GM18517 (cell line): Measurements from ENCODE around the gene CACNA1B.

Experiments used
- ATAC-seq: cut with Tn5 transposase; IDR thresholded peaks from one replicate; pipeline ENCODE4 v1.9.1; 2021; ENCODE audit warnings: mild to moderate bottlenecking, moderate library complexity; ENCODE audit not compliant: unreplicated experiment

CACNA1B gene

DNA sequence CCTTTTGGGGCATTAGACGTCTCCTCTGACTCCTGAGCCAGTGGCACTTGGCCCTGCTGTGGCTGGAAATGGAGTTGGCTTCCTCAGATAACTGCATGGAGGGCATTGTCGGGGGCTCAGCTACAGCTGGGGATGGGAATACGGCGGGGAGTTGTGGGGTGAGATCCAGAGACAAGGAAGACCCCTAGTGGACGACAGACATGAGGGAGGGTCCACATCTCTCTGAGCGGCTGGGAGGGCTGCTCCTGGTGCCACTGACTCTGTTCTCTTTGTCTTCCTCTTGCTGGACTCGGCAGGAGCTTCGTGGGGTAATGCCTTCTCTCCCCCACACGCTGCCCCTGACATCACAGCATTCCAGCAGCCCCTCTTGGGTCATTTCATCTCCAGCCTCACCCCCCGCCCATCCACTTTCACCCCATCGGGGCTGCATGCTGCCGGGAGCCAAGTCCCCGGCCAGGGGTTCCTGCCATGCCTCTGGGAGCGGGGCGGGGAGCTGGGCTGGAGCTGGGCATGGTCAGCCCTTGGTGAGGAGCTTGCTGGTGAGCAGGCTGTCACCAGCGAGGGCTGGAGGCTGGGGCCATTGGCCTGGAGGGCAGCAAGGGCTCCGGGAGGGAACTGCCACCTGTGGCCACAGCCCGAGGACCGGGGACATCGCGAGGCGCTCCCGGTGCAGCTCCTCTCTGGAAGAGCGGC, 172.3 kb downstream of the CACNA1B start:
- no peak for ATAC-seq

DNA sequence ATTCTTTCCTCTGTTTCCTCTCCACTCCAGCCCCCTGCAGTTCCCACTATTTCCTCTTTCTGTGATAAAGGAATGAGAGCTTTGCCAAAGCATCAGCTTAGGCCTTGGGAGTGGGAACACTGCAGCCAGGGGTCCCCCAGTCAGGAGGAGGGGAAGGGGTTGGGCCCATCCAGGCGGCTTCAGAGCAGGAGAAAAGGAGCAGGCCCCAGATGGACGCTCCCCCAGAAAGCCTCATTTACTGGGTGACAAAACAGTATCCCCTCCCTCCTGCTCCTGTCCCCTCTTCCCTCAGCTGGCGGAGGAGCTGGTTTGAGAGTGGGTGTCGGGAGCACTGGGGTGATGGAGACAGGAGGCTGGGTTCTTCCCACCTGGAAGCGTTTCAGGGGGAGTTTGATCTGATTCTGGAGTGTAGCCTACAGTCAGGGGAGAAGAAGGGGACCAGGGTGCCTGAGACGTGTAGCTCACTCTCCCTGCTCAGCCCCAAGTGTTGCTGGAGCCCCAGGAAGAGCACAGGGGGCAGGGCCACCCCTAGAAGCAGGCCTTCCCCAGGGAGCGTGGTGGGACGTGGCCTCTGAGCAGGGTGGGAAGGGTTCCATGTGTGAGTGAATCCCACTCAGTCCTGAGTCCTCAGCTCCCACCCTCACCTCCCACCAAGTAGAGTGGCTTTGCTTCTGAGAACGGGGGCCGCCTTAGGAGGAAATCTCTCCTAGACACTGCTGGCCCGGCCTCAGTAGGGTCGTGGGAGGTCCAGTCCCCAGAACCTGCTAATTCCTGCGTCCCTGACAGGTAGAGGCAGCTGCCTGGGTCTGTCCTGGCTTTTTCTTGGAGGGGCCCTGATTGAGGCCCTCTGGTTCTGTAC, 173.1 kb downstream of the CACNA1B start:
- no peak for ATAC-seq

- no peak for ATAC-seq
Observed at GRCh38 chr9:138051586-138052321, 174.2 kb downstream of the CACNA1B start.

DNA sequence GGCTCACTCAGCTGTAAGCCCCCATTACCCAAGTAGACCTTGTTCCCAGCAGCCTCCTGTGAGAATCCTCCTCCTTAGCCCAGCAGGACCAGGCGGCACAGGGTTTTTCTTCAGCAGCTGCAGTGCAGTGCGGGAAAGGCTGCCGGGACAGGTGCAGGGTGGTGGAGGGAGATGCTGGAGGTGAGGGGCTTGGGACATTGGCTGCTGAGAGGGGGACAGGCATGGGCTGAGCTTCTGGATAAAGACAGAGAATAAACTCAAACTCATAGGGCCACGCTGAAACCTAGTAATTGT, 174.7 kb downstream of the CACNA1B start:
- ATAC-seq = no peak

DNA sequence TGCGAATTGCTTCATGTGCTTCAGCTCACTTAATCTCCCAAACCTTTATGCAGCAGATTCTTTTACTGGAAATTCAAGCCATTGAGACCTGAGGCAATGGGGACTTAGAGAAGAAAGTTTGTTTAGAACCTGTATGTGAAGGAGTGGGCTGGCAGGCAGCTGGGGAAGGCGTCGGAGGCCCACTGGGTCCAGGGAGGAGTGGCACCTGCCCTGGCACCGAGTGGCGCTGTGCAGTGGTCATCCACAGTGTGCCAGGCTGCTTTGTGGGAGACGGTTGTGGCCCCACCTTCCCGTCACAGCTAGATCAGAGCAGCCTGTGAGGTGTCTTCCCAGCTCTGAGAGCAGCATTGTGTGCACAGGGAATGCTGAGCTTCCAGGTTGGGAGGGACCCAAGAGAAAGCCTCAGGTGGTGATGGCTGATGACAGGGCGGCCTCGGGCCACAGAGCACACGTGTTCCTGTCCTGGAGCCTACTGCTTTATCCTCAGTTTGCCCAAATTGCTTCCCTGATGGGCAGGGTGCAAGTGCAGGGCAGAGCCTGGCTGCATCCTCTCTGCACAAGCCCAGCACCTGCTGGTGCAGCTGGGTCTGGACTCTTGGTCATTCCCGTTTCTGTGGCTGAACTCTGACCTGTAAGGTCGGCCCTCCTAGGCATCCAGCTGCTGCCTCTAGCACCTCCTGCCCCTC, 175.2 kb downstream of the CACNA1B start:
- ATAC-seq = no peak

DNA sequence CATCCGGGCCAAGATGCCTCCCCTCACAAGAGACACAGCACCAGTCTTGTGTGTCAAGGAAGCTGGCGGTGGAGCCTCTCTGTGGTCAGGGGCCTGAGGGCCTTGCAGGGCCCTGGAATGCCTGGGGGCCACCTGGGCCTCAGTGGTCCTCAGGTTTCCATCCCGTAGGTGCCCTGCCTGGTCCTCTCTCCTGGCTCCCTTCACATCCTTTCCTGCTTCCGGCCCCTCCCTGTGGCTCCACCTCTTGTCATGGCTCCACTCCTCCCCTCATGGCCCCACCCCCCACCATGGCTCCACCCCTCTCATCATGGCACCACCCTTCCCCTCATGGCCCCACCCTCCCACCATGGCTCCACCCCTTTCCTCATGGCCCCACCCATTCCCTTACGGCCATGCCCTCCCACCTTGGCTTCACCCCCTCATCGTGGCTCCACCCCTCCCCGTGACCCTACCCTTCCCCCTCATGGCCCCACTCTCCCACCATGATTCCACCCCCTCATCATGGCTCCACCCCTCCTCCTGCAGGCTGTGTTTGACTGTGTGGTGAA, 175.8 kb downstream of the CACNA1B start:
- ATAC-seq = no peak

DNA sequence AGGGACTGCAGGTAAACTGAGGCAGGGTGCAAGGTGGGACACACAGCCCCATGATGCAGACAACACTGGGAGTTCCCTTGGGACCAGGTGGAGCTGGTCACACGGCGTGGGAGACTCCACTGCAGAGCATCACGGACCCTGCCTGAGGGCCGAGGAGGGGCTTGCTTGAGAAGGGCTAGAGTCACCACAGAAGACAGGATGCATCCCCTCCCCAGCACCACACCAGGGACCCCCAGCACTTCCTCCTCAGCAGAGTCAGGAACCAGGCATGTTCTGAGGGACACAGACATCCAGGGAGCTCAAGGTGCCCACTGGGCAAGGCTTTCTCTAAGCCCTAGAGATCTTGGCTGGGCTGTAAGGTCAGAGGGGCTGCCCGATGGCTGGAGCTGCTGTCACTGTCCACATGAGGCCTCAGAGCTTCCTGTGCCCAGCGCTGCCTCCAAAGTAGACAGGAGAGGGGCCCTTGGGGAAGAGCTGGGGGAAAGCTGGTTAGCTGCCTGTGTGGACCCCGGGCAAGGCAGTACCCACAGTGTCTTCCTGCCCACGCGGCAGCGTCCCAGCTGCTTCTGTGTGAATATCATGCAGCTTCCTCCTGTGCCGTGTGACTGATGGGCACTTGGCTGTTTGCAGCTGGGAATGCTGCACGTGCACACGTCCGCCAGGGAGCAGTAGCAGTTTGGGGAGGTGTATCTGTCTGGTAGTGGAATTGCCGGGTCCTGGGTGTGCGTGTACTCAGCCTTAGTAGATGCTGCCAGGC, 176.6 kb downstream of the CACNA1B start:
- no peak for ATAC-seq

- no peak for ATAC-seq
Observed at GRCh38 chr9:138057726-138058125, 180.1 kb downstream of the CACNA1B start.

DNA sequence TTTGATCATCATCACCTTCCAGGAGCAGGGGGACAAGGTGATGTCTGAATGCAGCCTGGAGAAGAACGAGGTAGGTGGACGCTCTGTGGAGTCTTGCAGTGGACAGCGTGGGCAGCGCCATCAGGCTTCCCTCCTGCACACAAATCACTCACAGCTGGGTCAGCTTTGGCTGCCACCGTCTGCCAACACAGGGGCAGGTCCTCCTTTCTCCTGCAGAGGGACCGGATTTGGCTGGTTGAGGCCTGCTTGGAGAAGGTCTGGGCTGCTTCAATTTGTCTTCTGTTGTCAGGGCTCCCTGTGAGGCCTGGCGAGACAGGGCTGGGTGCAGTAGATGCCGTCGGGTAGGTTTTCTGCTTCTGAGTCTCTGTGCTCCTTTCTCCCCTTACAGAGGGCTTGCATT, 180.6 kb downstream of the CACNA1B start:
- ATAC-seq = no peak

- ATAC-seq = no peak
Observed at GRCh38 chr9:138059196-138059595, 181.6 kb downstream of the CACNA1B start.

GRCh38 chr9:138060365-138060764, 182.8 kb downstream of the CACNA1B start:
- no peak for ATAC-seq

DNA sequence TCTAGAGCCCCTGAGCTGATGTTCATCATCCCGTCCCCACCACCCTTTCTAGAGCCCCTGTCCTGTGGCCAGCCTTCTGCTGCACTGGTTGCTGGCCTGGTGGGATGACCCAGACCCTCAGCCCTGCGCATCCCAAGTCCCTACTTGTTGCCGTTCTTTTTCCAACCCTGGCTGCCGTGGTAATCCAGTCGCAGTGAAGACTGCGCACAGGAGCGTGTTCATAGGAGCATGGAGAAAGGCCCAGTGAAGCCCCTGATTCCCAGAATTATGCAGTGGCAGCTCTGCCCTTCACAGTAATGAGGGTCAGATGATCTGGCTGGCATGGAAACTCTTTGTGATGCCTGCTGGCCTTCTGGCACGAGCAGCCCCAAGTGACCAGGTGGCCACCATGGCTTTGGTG, 183.3 kb downstream of the CACNA1B start:
- no peak for ATAC-seq

DNA sequence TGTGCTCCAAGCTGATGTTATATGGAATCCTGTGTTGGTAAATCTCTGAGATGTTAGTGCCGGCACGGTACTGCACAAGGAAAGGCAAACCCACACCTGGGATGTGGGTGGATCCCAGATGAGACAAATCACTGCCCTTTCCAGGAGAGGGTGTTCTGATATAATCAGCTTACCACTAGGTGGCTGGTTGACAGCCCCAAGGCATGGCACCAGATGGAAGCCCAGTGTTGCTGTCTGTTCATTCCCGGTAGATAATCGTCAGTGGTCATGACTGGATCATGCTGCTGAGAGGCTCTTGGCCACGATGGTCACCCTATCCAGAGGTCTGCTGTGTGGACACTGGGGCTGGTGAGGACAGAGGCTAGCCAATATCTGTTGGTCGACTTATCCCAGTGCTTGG, 184.0 kb downstream of the CACNA1B start:
- no peak for ATAC-seq

- no peak for ATAC-seq
Observed at GRCh38 chr9:138062196-138062595, 184.6 kb downstream of the CACNA1B start.

DNA sequence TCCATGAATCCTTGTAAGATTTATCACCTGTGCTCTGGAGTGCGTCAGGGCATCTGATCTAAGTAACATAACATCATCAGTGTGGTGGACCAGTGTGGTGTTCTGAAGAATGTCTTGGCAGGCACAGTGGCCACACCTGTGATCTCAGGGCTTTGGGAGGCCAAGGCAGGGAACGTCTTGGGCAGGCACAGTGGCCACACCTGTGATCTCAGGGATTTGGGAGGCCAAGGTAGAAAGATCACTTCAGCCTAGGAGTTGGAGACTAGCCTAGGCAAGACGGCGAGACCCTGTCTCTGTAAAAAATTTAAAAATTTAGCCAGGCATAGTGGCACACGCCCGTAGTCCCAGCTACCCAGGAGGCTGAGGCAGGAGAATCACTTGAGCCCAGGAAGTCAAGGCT, 185.5 kb downstream of the CACNA1B start:
- ATAC-seq = no peak

- ATAC-seq = no peak
Observed at GRCh38 chr9:138063785-138064184, 186.2 kb downstream of the CACNA1B start.

- ATAC-seq = no peak
Observed at GRCh38 chr9:138064547-138064946, 187.0 kb downstream of the CACNA1B start.

GRCh38 chr9:138065287-138065686, 187.7 kb downstream of the CACNA1B start:
- ATAC-seq = no peak

- no peak for ATAC-seq
Observed at GRCh38 chr9:138066049-138066448, 188.5 kb downstream of the CACNA1B start.

GRCh38 chr9:138067613-138068367, 190.2 kb downstream of the CACNA1B start:
- ATAC-seq = no peak
